Vagina (tissue), 2 donors: ENCODE data around the gene HSD17B2. TPM values are rescaled to one million over a fixed set of nuclear protein-coding genes. Genes with fewer than 3 reads are reported as not detected.

ENCODE experiments used
- DNase-seq, 2 donors: peaks; one replicate each; pipeline ENCODE4 v3.0.0-alpha.2; 2017; ENCODE audit errors: extremely low spot score in 2 of 2
- H3K27ac ChIP-seq: fragments of 200-600 bp; sonication (generic); one replicate; pipeline ENCODE4 v1.5.1; 2019
- H3K27me3 ChIP-seq: fragments of 200-600 bp; sonication (generic); one replicate; pipeline ENCODE4 v1.5.1; 2019
- H3K36me3 ChIP-seq, 2 donors: fragments of 200-600 bp; sonication (generic); one replicate each; pipeline ENCODE4 v1.5.1; 2017 to 2019
- H3K4me1 ChIP-seq: fragments of 200-600 bp; sonication (generic); one replicate; pipeline ENCODE4 v1.5.1; 2019
- H3K4me3 ChIP-seq, 2 donors: fragments of 200-600 bp; sonication (generic); 1 replicate in 1 of 2; 2 replicates in 1 of 2; pipeline ENCODE4 v1.5.1; 2016 to 2019
- H3K9me3 ChIP-seq: fragments of 200-600 bp; sonication (generic); one replicate; pipeline ENCODE4 v1.5.1; 2019
- POLR2A ChIP-seq, 2 donors: fragments of 450-650 bp; IDR thresholded peaks; one replicate each; pipeline ENCODE4 v1.6.1; 2017; ENCODE audit warnings: antibody characterized with exemption in 2 of 2, mild to moderate bottlenecking in 2 of 2, moderate library complexity in 2 of 2
- POLR2AphosphoS5 ChIP-seq, 2 donors: sonication (generic); formaldehyde crosslinking; IDR thresholded peaks; one replicate each; pipeline ENCODE4 v1.9.0; 2017; ENCODE audit warnings: antibody characterized with exemption in 2 of 2, mild to moderate bottlenecking in 2 of 2, low read depth in 1 of 2; ENCODE audit not compliant: insufficient read depth in 1 of 2
- intact Hi-C: fragments of 100-400 bp; cut with DNase I; formaldehyde crosslinking; loops from one replicate; pipeline ENCODE4 v1.15.1; 2023
- total RNA-seq: library from RNA; depleted of rRNA; stranded (reverse); fragments of >200 nt; gene quantifications from one replicate; pipeline ENCODE4 v1.2.3, GENCODE V29; 2016
- TF ChIP-seq, protein P1 (sequence below), 3 experiments: fragments of 450-650 bp in 2 of 3; fragments of 200-600 bp in 1 of 3; sonication (generic) in 1 of 3; IDR thresholded peaks; one replicate each; pipeline ENCODE4 v1.5.1; 2017 to 2019; ENCODE audit warnings: antibody characterized with exemption in 3 of 3, mild to moderate bottlenecking in 2 of 3, moderate library complexity in 2 of 3

HSD17B2 gene
- total RNA-seq, 1 donor from 2014 or later = 2.9 TPM

DNA sequence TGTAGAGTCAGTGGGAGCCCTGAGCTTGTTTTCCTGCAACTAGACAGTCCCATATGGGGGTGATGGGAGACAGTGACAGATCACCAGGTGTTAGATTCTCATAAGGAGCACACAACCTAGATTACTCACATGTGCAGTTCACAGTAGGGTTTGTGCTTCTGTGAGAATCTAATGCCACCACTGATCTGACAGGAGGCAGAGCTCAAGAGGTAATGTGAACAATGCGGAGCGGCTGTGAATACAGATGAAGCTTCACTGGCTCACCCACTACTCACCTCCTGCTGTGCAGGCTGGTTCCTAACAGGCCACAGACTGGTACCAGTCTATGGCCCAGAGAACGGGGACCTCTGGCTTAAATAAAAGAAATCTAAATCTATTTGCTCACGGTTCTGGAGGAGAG lies 10.2 kb upstream of the HSD17B2 start:
- TF ChIP-seq, protein P1, sequence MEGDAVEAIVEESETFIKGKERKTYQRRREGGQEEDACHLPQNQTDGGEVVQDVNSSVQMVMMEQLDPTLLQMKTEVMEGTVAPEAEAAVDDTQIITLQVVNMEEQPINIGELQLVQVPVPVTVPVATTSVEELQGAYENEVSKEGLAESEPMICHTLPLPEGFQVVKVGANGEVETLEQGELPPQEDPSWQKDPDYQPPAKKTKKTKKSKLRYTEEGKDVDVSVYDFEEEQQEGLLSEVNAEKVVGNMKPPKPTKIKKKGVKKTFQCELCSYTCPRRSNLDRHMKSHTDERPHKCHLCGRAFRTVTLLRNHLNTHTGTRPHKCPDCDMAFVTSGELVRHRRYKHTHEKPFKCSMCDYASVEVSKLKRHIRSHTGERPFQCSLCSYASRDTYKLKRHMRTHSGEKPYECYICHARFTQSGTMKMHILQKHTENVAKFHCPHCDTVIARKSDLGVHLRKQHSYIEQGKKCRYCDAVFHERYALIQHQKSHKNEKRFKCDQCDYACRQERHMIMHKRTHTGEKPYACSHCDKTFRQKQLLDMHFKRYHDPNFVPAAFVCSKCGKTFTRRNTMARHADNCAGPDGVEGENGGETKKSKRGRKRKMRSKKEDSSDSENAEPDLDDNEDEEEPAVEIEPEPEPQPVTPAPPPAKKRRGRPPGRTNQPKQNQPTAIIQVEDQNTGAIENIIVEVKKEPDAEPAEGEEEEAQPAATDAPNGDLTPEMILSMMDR (IDR thresholded peaks at IDR 0.05) = no peak
- TF ChIP-seq POLR2AphosphoS5 (IDR thresholded peaks at IDR 0.05; ENCODE audit: insufficient read depth in 1 of 2, low read depth in 1 of 2) (no peak), POLR2A (IDR thresholded peaks at IDR 0.05) (no peak)
- intact Hi-C loops = no loop called here
- Histone ChIP-seq H3K36me3 (no peaks in the 10 kb centered on the region), H3K4me1 (no peaks in the 10 kb centered on the region), H3K9me3 (no peaks in the 10 kb centered on the region), H3K27ac (no peak overlapping the region), H3K27me3 (no peaks in the 10 kb centered on the region), H3K4me3 (no peak overlapping the region)
- no peak for DNase-seq

DNA sequence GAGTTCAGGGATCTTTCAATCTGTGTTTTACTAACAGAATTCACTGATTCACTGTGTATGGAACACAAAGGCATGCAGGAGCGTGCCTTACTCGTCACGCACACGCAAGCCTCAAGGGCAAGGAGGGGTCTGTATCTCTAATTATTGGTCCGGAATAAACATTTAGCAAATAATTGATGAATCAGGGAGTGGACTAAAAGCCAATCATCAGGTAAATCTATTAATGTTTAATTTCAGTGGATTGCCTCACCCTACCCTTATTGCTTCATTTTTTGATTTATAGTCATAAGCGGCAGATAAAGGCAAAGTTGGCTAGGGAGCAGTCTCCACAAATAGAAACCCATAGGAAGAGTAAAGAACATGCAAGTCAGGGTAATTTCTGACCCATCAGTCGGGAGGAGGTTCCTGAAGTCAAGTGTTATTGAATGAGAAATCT lies 7.4 kb upstream of the HSD17B2 start:
- no peaks in the 10 kb centered on the region for H3K9me3 ChIP-seq
- no peak overlapping the region for H3K27ac ChIP-seq
- DNase-seq = no peak
- H3K4me1 ChIP-seq = no peaks in the 10 kb centered on the region
- intact Hi-C loops = no loop called here
- no peaks in the 10 kb centered on the region for H3K36me3 ChIP-seq
- no peak for TF ChIP-seq POLR2A (IDR thresholded peaks at IDR 0.05)
- peak in 1 of 2 donors; percentile 28 for TF ChIP-seq POLR2AphosphoS5 (IDR thresholded peaks at IDR 0.05; ENCODE audit: insufficient read depth in 1 of 2, low read depth in 1 of 2)
- TF ChIP-seq, protein P1 (IDR thresholded peaks at IDR 0.05) = no peak
- no peaks in the 10 kb centered on the region for H3K27me3 ChIP-seq
- no peak overlapping the region for H3K4me3 ChIP-seq

DNA sequence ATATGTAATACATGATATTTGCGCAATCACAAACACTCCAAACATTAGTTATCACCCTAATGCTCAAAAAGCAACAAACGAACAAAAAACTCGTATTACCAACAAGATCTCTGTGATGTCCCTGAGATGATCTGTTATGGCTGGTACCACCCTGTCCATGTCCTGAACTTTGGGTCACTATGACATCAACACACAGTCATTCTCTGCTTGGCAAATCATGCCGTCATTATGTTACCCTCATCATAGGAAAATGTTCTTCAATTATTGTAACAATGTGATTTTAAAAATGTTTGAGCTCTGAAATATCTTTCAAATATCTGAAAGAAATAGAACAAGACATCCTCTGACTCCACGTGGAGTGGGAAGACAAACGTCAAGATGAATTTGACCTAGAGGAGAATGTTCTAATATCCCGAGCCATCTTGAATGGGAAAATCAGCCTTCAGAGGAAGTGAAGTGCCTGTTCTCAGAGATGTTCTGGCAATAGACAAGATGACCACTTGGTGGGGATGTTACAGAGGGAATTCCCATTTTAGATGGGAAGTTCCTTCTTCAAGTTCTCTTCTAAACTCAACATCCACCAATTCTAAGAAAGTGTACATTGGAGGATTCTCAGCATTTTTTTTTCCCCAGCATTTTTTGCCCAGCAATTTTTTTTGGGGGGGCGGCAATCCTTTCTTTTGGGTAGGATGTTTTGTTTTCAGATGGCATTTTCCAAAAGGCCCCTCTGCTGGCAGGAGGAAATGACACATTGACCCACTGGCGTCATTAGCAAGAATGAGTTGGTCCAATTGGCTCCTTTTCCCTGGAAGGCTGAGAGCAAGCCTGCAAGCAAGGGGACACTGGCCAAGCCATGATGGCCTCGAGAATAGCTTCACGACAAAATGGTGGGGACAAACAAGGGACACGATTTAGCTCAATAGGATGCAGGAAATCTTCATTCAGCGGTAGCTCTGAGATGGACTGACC lies 3.7 kb upstream of the HSD17B2 start:
- no peaks in the 10 kb centered on the region for H3K27me3 ChIP-seq
- no peak overlapping the region for H3K27ac ChIP-seq
- H3K9me3 ChIP-seq = no peaks in the 10 kb centered on the region
- peaks cover 7% of the 10 kb centered on the region for H3K4me1 ChIP-seq
- DNase-seq = no peak
- H3K36me3 ChIP-seq = no peaks in the 10 kb centered on the region
- intact Hi-C loops = no loop called here
- no peak for TF ChIP-seq POLR2AphosphoS5 (IDR thresholded peaks at IDR 0.05; ENCODE audit: insufficient read depth in 1 of 2, low read depth in 1 of 2)
- TF ChIP-seq, protein P1 (IDR thresholded peaks at IDR 0.05) = peak in 1 of 3 experiments; percentile 35
- H3K4me3 ChIP-seq = no peak overlapping the region

DNA sequence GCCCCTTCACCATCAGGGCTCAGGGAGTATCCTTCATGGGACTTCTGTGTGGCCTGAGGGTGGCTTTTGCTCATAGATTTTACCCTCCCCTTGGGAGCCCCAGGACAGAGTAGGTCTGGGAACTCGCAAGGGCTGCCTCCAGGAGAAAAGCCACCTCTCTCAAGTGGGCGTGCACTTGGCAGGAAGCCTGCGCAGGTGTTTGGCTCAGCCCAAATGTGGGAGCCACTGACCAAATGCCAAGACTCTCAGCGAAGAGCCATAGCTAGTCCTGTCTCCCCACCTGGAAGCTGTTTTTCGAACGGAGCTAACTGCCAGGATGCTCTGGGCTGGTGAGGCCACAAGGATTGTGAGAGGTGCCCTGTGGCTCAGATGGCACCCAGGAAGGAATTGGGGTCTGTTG lies 2.0 kb upstream of the HSD17B2 start:
- Histone ChIP-seq H3K27ac (no peak overlapping the region), H3K9me3 (no peaks in the 10 kb centered on the region), H3K36me3 (no peaks in the 10 kb centered on the region), H3K4me3 (no peak overlapping the region), H3K27me3 (no peaks in the 10 kb centered on the region), H3K4me1 (peaks cover 7% of the 10 kb centered on the region)
- DNase-seq = no peak
- intact Hi-C loops = no loop called here
- TF ChIP-seq POLR2AphosphoS5 (IDR thresholded peaks at IDR 0.05; ENCODE audit: insufficient read depth in 1 of 2, low read depth in 1 of 2) (no peak), POLR2A (IDR thresholded peaks at IDR 0.05) (no peak)
- TF ChIP-seq, protein P1 (IDR thresholded peaks at IDR 0.05) = no peak
